Adrenal gland (tissue), 5 donors: ENCODE data around the gene SLC43A2.
"Not testable (repeated sequence)": the region's sequence is repeated elsewhere in the genome, so short reads cannot be mapped to it uniquely, and the experiment has no call there.

Source experiments
- POLR2A ChIP-seq, 2 donors: fragments of 450-650 bp; IDR thresholded peaks; one replicate each; pipeline ENCODE4 v1.6.1; 2017; ENCODE audit warnings: antibody characterized with exemption in 2 of 2, mild to moderate bottlenecking in 2 of 2, moderate library complexity in 1 of 2
- TF ChIP-seq, protein P1 (sequence below), 6 experiments: fragments of 450-650 bp in 4 of 6; fragments of 200-600 bp in 2 of 6; sonication (generic) in 1 of 6; IDR thresholded peaks; 1 replicate in 5 of 6; 2 replicates in 1 of 6; pipeline versions ENCODE4 v1.5.1 to v1.8.0; 2016 to 2021; ENCODE audit warnings: antibody characterized with exemption in 6 of 6, mild to moderate bottlenecking in 2 of 6, moderate library complexity in 1 of 6
- donor health status: DM: no; HTN: no; CAD: no.

DNA sequence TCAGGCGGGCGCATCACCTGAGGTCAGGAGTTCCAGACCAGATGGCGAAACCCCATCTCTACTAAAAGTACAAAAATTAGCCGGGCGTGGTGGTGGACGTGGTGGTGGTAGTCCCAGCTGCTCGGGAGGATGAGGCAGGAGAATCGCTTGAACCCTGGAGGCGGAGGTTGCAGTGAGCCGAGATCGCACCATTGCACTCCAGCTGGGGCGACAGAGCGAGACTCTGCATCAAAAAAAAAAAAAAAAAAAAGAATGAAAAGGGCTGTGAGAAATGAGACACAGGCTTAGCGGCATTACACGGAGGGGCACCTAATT lies 65.2 kb downstream of the SLC43A2 start:
- TF ChIP-seq, protein P1, sequence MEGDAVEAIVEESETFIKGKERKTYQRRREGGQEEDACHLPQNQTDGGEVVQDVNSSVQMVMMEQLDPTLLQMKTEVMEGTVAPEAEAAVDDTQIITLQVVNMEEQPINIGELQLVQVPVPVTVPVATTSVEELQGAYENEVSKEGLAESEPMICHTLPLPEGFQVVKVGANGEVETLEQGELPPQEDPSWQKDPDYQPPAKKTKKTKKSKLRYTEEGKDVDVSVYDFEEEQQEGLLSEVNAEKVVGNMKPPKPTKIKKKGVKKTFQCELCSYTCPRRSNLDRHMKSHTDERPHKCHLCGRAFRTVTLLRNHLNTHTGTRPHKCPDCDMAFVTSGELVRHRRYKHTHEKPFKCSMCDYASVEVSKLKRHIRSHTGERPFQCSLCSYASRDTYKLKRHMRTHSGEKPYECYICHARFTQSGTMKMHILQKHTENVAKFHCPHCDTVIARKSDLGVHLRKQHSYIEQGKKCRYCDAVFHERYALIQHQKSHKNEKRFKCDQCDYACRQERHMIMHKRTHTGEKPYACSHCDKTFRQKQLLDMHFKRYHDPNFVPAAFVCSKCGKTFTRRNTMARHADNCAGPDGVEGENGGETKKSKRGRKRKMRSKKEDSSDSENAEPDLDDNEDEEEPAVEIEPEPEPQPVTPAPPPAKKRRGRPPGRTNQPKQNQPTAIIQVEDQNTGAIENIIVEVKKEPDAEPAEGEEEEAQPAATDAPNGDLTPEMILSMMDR (IDR thresholded peaks at IDR 0.05), result not testable (repeated sequence)
- not testable (repeated sequence) for TF ChIP-seq POLR2A (IDR thresholded peaks at IDR 0.05)
